LNCaP clone FGC (cell line): ENCODE data around the gene ATXN1.

Experiments
- DNase-seq: peaks from one replicate; pipeline ENCODE4 v3.0.0-alpha.2; 2011; ENCODE audit warnings: low read depth
- H3K4me3 ChIP-seq: 2 replicates; pipeline ENCODE4 v1.5.1; 2011; ENCODE audit warnings: mild to moderate bottlenecking, low read depth, low read length, control low read depth
- CTCF ChIP-seq: IDR thresholded peaks from 2 replicates; pipeline ENCODE4 v1.5.1; 2012; ENCODE audit warnings: mild to moderate bottlenecking; ENCODE audit not compliant: control insufficient read depth, insufficient read depth; ENCODE audit errors: extremely low read depth

Gene ATXN1

GRCh38 chr6:16750566-16750965 is 10.7 kb downstream of the ATXN1 start:
- no peak for DNase-seq
- H3K4me3 ChIP-seq: no peak overlapping the region
- TF ChIP-seq CTCF: no peak

GRCh38 chr6:16749516-16750485 is 11.5 kb downstream of the ATXN1 start:
- H3K4me3 ChIP-seq: no peak overlapping the region
- no peak for DNase-seq
- no peak for TF ChIP-seq CTCF

- TF ChIP-seq CTCF: no peak
- no peak for DNase-seq
- H3K4me3 ChIP-seq: no peak overlapping the region
Measured at GRCh38 chr6:16748025-16748319, 13.3 kb downstream of the ATXN1 start.

- no peak for DNase-seq
- H3K4me3 ChIP-seq: no peak overlapping the region
- TF ChIP-seq CTCF: no peak
Measured at GRCh38 chr6:16747232-16748024, 13.8 kb downstream of the ATXN1 start.

- DNase-seq: no peak
- H3K4me3 ChIP-seq: no peak overlapping the region
- TF ChIP-seq CTCF: no peak
Measured at GRCh38 chr6:16746812-16747211, 14.4 kb downstream of the ATXN1 start.

- H3K4me3 ChIP-seq: no peak overlapping the region
- no peak for TF ChIP-seq CTCF
- DNase-seq: no peak
Measured at GRCh38 chr6:16746401-16746800, 14.9 kb downstream of the ATXN1 start.
